Activated CD4-positive, alpha-beta T cell treated with anti-CD3 and anti-CD28 coated beads, Interleukin-2, amount 50 U/mL, for 4 hours (primary cell): ENCODE results near the gene KCNJ10.

Experiments
- DNase-seq, 2 experiments: peaks; one replicate each; pipeline ENCODE4 v3.0.0-alpha.2; 2020

Gene KCNJ10

GRCh38 chr1:160020196-160020595 is 49.8 kb downstream of the KCNJ10 start:
- no peak for DNase-seq

GRCh38 chr1:160018900-160019299 is 51.1 kb downstream of the KCNJ10 start:
- DNase-seq = no peak

- DNase-seq = no peak
Observed at GRCh38 chr1:160018347-160018746, 51.6 kb downstream of the KCNJ10 start.

GRCh38 chr1:160017592-160017991 is 52.4 kb downstream of the KCNJ10 start:
- DNase-seq = no peak

- DNase-seq = no peak
Observed at GRCh38 chr1:160011781-160012180, 58.2 kb downstream of the KCNJ10 start.

- DNase-seq = no peak
Observed at GRCh38 chr1:160009801-160010200, 60.2 kb downstream of the KCNJ10 start.

GRCh38 chr1:160009081-160009480 is 60.9 kb downstream of the KCNJ10 start:
- DNase-seq = no peak

- DNase-seq = no peak
Observed at GRCh38 chr1:160007577-160008200, 62.3 kb downstream of the KCNJ10 start.

GRCh38 chr1:160006312-160006940 is 63.5 kb downstream of the KCNJ10 start:
- DNase-seq = peak; percentile 68 to 71

- no peak for DNase-seq
Observed at GRCh38 chr1:160005070-160005469, 64.9 kb downstream of the KCNJ10 start.

GRCh38 chr1:160004425-160004824 is 65.5 kb downstream of the KCNJ10 start:
- no peak for DNase-seq

- DNase-seq = no peak
Observed at GRCh38 chr1:160004001-160004400, 66.0 kb downstream of the KCNJ10 start.

- DNase-seq = no peak
Observed at GRCh38 chr1:160001440-160001839, 68.5 kb downstream of the KCNJ10 start.

- no peak for DNase-seq
Observed at GRCh38 chr1:159999204-159999603, 70.8 kb downstream of the KCNJ10 start.

- DNase-seq = no peak
Observed at GRCh38 chr1:159996653-159997052, 73.3 kb downstream of the KCNJ10 start.

- DNase-seq = no peak
Observed at GRCh38 chr1:159994896-159995295, 75.1 kb downstream of the KCNJ10 start.

GRCh38 chr1:159993911-159994310 is 76.0 kb downstream of the KCNJ10 start:
- no peak for DNase-seq

- DNase-seq = no peak
Observed at GRCh38 chr1:159992161-159992560, 77.8 kb downstream of the KCNJ10 start.

GRCh38 chr1:159991513-159991912 is 78.4 kb downstream of the KCNJ10 start:
- DNase-seq = no peak

GRCh38 chr1:159990005-159990404 is 80.0 kb downstream of the KCNJ10 start:
- no peak for DNase-seq

- no peak for DNase-seq
Observed at GRCh38 chr1:159989581-159989980, 80.4 kb downstream of the KCNJ10 start.

- DNase-seq = no peak
Observed at GRCh38 chr1:159988006-159988405, 82.0 kb downstream of the KCNJ10 start.

GRCh38 chr1:159987186-159987585 is 82.8 kb downstream of the KCNJ10 start:
- DNase-seq = no peak

GRCh38 chr1:159986531-159986930 is 83.4 kb downstream of the KCNJ10 start:
- DNase-seq = no peak

- DNase-seq = no peak
Observed at GRCh38 chr1:159986093-159986492, 83.9 kb downstream of the KCNJ10 start.
